Uterus (tissue), 2 donors: ENCODE measurements around the gene SCUBE3.

Experiments used
- POLR2A ChIP-seq, 2 donors: fragments of 450-650 bp; IDR thresholded peaks; one replicate each; pipeline ENCODE4 v1.6.1; 2016; ENCODE audit warnings: antibody characterized with exemption in 2 of 2, mild to moderate bottlenecking in 1 of 2, moderate library complexity in 1 of 2
- TF ChIP-seq, protein P1 (sequence below), 4 experiments: fragments of 200-600 bp in 2 of 4; fragments of 450-650 bp in 2 of 4; sonication (generic) in 2 of 4; IDR thresholded peaks; one replicate each; pipeline ENCODE4 v1.5.1; 2016 to 2019; ENCODE audit warnings: antibody characterized with exemption in 4 of 4, mild to moderate bottlenecking in 2 of 4, moderate library complexity in 1 of 4

DNA sequence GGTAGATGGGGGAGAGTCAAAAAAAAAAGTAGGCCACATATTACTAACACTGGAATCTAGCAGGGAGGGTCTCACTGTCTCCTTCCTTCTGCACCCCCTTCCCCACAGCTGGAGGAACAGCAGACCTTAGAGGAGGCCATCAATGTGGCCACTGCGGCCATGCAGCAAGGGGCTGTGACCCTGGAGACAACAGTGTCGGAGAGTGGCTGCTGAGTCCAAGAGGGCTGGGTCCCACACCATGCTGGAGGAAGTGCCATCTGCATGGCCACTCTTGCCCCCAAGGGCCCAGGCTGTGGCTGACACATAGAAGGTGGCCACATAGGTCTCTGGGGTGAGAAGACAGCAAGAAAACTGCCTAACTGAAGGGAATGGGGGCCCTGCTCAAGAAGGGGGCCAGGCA, 81.3 kb downstream of the SCUBE3 start:
- TF ChIP-seq, protein P1, sequence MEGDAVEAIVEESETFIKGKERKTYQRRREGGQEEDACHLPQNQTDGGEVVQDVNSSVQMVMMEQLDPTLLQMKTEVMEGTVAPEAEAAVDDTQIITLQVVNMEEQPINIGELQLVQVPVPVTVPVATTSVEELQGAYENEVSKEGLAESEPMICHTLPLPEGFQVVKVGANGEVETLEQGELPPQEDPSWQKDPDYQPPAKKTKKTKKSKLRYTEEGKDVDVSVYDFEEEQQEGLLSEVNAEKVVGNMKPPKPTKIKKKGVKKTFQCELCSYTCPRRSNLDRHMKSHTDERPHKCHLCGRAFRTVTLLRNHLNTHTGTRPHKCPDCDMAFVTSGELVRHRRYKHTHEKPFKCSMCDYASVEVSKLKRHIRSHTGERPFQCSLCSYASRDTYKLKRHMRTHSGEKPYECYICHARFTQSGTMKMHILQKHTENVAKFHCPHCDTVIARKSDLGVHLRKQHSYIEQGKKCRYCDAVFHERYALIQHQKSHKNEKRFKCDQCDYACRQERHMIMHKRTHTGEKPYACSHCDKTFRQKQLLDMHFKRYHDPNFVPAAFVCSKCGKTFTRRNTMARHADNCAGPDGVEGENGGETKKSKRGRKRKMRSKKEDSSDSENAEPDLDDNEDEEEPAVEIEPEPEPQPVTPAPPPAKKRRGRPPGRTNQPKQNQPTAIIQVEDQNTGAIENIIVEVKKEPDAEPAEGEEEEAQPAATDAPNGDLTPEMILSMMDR (IDR thresholded peaks at IDR 0.05), result no peak
- TF ChIP-seq POLR2A (IDR thresholded peaks at IDR 0.05), result no peak
